Cardiac muscle cell (in vitro differentiated cells and primary cell): ENCODE results near the gene RNF227. TPM values are rescaled to one million over a fixed set of nuclear protein-coding genes. Genes with fewer than 3 reads are reported as not detected.

Source experiments
- DNase-seq, 2 donors: peaks; one replicate each; pipeline versions ENCODE4 v3.0.0 to v3.0.0-alpha.2; 2010 to 2017; ENCODE audit warnings: low read depth in 1 of 2, low spot score in 1 of 2
- H3K27ac ChIP-seq: fragments of 200-600 bp; sonication (generic); 2 replicates; pipeline ENCODE4 v1.5.1; 2016
- H3K27me3 ChIP-seq: fragments of 200-600 bp; sonication (generic); 2 replicates; pipeline ENCODE4 v1.6.0; 2016; ENCODE audit warnings: control low read depth
- H3K36me3 ChIP-seq: fragments of 200-600 bp; sonication (generic); 2 replicates; pipeline ENCODE4 v1.5.1; 2016; ENCODE audit warnings: control low read depth
- H3K4me1 ChIP-seq: fragments of 200-600 bp; sonication (generic); 2 replicates; pipeline ENCODE4 v1.8.1; 2017; ENCODE audit warnings: low read depth, mild to moderate bottlenecking, mixed run types
- H3K4me3 ChIP-seq: fragments of 200-600 bp; sonication (generic); 2 replicates; pipeline ENCODE4 v1.5.1; 2016; ENCODE audit warnings: mild to moderate bottlenecking
- H3K9me3 ChIP-seq: fragments of 200-600 bp; sonication (generic); 2 replicates; pipeline ENCODE4 v1.5.1; 2017; ENCODE audit warnings: low read depth, mild to moderate bottlenecking, control low read depth
- polyA plus RNA-seq: library from polyadenylated mRNA; unstranded; fragments of >200 nt; fragmentation: Nextera tagmentation; extraction: Ambion mirVana; gene quantifications from 2 replicates; pipeline ENCODE4 v1.2.1, GENCODE V29; 2016
- total RNA-seq: library from RNA; depleted of rRNA; stranded (reverse); fragments of >200 nt; gene quantifications from 2 replicates; pipeline ENCODE4 v1.2.3, GENCODE V29; 2016
- TF ChIP-seq, protein P1 (sequence below): IDR thresholded peaks from 2 replicates; pipeline ENCODE4 v1.5.1; 2012; ENCODE audit warnings: low read depth, mild to moderate bottlenecking, low read length

The RNF227 gene
- total and polyA plus RNA-seq, 2 experiments from 2014 or later = 5.2 to 26.1 TPM

DNA sequence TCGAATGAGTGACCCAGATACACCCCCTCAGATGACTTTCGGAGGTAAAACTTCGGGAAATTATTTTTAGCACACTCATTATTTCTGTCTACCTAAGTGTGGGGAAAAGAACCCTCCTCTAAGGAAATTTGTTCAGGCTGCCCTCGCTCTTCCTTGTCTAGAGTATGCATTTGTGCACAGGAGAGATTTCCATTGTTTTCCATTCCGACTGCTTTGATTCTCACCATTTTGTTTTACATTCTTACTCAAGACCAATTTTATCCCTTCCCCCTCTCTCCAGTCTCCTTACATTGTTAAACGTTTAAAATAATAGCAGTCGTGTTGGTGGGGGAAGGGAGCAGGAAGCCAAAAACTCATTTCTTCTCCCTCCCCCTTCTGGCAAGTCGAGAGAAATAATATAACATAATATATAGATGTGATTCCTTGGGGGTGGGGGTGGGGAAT lies 29.0 kb downstream of the RNF227 start:
- Histone ChIP-seq H3K36me3 (peaks cover 11% of the 10 kb centered on the region), H3K4me1 (peaks cover 43% of the 10 kb centered on the region), H3K9me3 (no peaks in the 10 kb centered on the region), H3K4me3 (peak overlapping the region; percentile 90), H3K27ac (peak overlapping the region; percentile 89), H3K27me3 (no peaks in the 10 kb centered on the region)
- TF ChIP-seq, protein P1, sequence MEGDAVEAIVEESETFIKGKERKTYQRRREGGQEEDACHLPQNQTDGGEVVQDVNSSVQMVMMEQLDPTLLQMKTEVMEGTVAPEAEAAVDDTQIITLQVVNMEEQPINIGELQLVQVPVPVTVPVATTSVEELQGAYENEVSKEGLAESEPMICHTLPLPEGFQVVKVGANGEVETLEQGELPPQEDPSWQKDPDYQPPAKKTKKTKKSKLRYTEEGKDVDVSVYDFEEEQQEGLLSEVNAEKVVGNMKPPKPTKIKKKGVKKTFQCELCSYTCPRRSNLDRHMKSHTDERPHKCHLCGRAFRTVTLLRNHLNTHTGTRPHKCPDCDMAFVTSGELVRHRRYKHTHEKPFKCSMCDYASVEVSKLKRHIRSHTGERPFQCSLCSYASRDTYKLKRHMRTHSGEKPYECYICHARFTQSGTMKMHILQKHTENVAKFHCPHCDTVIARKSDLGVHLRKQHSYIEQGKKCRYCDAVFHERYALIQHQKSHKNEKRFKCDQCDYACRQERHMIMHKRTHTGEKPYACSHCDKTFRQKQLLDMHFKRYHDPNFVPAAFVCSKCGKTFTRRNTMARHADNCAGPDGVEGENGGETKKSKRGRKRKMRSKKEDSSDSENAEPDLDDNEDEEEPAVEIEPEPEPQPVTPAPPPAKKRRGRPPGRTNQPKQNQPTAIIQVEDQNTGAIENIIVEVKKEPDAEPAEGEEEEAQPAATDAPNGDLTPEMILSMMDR = no peak
- DNase-seq = peak in 1 of 2 donors; percentile 42

DNA sequence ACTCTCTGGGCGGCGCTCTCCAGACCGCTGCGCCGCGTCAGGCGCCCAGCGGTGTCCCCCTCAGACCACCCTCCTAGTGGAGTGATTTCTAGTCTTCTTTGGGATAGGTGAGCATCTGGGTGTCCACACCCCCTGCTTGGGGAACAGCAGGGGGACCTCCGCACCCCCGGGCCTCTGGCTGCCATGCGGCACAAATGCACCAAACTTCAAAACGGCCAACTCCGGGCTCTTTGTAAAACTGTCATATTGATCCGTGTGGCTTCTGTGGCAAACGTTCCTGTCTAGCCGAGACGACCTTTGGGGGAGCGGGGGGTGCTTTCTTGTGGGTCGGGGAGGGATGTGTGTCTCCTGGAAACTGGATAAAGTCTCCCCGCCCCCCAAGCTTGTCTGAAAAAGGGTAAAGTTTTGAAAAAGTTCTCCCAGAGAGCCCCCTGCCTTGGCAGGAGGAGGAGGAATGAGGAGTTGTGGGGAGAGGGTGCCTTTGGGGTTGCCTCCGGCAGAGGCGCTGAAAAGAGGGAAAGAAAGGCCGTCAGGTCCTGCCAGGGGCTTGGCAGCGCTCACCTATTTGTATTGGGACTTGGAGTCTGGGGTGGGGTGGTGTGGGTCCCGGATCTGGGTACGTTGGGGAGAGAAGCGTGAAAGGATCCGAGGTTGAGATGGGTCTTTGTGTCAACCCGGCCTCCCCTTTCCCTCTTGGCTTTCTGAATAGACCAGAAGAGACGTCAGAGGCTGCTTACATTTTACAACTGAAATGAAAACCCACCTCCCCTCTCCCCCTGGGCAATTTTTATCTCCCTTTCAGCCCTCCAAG lies 29.7 kb downstream of the RNF227 start:
- peaks cover 8% of the 10 kb centered on the region for H3K36me3 ChIP-seq
- no peaks in the 10 kb centered on the region for H3K27me3 ChIP-seq
- peak; percentile 42 to 51 for DNase-seq
- H3K4me3 ChIP-seq = peak overlapping the region; percentile 90
- H3K4me1 ChIP-seq = peaks cover 45% of the 10 kb centered on the region
- no peaks in the 10 kb centered on the region for H3K9me3 ChIP-seq
- H3K27ac ChIP-seq = peak overlapping the region; percentile 89
- TF ChIP-seq, protein P1 = peak; percentile 12

DNA sequence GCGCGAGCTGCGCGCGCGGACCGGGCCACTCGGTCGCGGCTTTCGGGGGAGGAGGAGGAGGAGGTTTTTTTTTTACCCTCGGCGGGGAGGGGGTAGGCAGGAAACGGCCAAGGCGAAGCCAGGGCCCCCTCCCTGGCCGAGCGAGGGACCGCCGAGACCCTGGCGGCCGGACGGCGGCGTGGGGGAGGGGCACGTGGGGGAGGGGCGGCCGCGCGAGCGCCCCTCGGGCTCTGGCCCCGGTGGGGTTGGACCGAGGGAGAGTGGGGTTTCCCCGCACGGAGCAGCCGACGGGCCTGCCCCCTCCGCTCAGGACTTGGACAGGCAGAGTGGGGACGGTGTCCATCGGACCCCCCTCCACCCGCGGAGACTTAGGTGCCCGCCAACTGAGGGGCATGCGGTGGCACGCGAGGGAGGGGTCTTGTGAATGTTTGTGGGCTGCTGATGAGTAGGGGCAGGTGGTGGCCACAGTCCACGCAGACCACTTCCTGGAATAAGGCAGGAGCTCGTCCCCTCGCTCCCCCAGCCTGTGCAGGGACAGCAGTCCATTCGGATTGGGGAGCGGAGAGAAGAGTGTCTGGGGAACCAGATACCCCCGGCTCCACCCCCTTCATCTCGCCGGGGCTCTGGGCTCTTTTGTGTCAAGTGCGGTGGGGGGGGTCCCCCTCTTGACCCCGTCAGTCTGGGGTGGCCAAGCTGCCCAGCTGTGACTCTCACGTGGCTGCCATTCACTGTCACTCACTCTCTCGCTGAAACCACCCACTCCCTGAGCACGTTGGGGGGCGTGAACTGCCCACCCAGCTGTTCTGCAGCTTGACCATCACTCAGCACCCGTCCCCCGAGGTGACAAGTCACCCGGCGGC lies 30.5 kb downstream of the RNF227 start:
- Histone ChIP-seq H3K36me3 (peaks cover 1% of the 10 kb centered on the region), H3K4me3 (peak overlapping the region; percentile 90), H3K27me3 (no peaks in the 10 kb centered on the region), H3K4me1 (peaks cover 46% of the 10 kb centered on the region), H3K9me3 (no peaks in the 10 kb centered on the region), H3K27ac (peak overlapping the region; percentile 89)
- TF ChIP-seq, protein P1 = no peak
- DNase-seq = peak; percentile 53 to 92

DNA sequence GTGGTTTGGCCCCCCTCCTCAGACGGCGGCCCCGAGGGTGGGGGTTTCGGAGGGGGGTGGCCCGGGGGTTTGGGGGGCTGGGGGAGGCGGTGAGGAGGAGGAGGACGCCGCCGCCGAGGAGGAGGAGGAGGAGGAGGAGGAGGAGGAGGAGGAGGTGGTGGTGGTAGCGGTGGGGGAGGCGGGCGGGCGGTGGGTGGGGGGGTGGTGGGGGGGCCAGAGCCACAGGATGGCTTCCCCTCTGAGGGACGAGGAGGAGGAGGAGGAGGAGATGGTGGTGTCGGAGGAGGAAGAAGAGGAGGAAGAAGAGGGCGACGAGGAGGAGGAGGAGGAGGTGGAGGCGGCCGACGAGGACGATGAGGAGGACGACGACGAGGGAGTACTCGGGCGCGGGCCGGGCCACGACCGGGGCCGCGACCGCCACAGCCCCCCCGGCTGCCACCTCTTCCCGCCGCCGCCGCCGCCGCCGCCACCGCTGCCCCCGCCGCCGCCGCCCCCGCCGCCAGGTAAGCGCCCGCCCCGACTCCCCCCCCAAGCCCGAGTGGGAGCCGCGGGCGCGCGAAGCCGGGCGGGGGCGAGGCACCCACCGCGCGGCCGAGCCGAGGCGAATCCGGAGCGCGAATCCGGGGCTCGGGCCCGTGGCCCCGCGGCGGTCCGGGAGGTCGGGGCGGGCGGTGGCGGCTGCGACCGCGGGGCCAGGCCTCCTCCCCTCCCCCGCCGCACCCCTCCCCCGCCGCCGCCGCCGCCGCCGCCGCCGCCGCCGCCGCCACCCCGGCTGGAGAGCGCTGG lies 31.3 kb downstream of the RNF227 start:
- peaks cover 42% of the 10 kb centered on the region for H3K4me1 ChIP-seq
- no peaks in the 10 kb centered on the region for H3K9me3 ChIP-seq
- H3K36me3 ChIP-seq = peaks cover 7% of the 10 kb centered on the region
- peak overlapping the region; percentile 90 for H3K4me3 ChIP-seq
- peak; percentile 21 to 33 for DNase-seq
- TF ChIP-seq, protein P1 = no peak
- peak overlapping the region; percentile 89 for H3K27ac ChIP-seq
- H3K27me3 ChIP-seq = no peaks in the 10 kb centered on the region

DNA sequence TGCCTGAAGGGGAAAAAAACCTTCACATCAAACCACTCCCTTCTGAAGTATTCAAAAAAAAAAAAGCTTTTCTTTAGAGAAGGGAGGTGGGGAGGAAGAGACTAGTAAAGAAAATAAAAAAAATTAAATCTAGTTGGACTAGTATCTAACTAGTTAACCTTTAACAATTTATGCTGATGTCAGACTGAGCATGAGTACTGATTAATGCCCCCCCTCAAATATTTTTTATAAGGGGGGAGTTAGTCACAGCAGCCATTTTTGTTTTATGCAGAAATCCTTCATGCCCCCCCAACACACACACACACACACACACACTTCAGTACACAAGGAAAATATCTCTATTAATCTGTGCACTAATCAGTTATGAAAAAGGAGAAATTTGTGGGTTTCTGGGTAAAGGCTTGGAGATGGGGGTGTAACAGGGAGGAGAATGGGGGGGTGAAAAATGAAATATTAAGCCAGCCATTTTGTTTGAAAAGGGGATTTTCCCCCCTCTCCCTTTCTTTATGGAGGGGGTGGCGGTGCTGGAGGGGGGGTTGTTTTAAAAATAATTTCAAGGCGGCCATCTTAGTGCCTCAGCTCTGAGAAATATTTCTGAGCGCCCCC lies 32.2 kb downstream of the RNF227 start:
- peak in 1 of 2 donors; percentile 42 for DNase-seq
- Histone ChIP-seq H3K4me3 (peak overlapping the region; percentile 90), H3K27me3 (no peaks in the 10 kb centered on the region), H3K36me3 (peaks cover 7% of the 10 kb centered on the region), H3K4me1 (peaks cover 33% of the 10 kb centered on the region), H3K27ac (peak overlapping the region; percentile 72), H3K9me3 (no peaks in the 10 kb centered on the region)
- TF ChIP-seq, protein P1 = no peak
